T-helper 17 cell (primary cell): Measurements from ENCODE around the gene OR8H3. TPM values are rescaled to one million over a fixed set of nuclear protein-coding genes. Genes with fewer than 3 reads are reported as not detected.

Source experiments
- total RNA-seq, 4 donors: library from RNA in 2 of 4; stranded (reverse) in 2 of 4; gene quantifications; one replicate each; pipeline ENCODE4 v1.2.3 and lab custom pipeline; 2022 to 2026

Gene OR8H3
- total RNA-seq, 2 donors from 2014 or later: not detected

Other genes with a start within 250 kb of the OR8H3 start
- gene TRIM51, start 239.1 kb upstream of the OR8H3 start, total RNA-seq: under 1 TPM in 1 of 2 donors, not detected in 1; 0.17 TPM
- not detected for gene OR5W2, start 207.8 kb upstream of the OR8H3 start, total RNA-seq
- gene OR5I1, start 186.0 kb upstream of the OR8H3 start, total RNA-seq: not detected
- gene OR10AG1, start 152.4 kb upstream of the OR8H3 start, total RNA-seq: not detected
- gene OR5F1, start 127.7 kb upstream of the OR8H3 start, total RNA-seq: not detected
- gene OR5AS1, start 94.7 kb upstream of the OR8H3 start, total RNA-seq: not detected
- not detected for gene OR8I2, start 29.1 kb upstream of the OR8H3 start, total RNA-seq
- not detected for gene OR8H2, start 18.7 kb upstream of the OR8H3 start, total RNA-seq
- gene OR8J3, start 17.8 kb downstream of the OR8H3 start, total RNA-seq: not detected
- not detected for gene OR8K5, start 37.9 kb downstream of the OR8H3 start, total RNA-seq
- not detected for gene OR5J2, start 54.2 kb downstream of the OR8H3 start, total RNA-seq
- not detected for gene OR5T2, start 111.9 kb downstream of the OR8H3 start, total RNA-seq
- not detected for gene OR5T3, start 129.9 kb downstream of the OR8H3 start, total RNA-seq
- not detected for gene OR5T1, start 151.8 kb downstream of the OR8H3 start, total RNA-seq
- not detected for gene OR8H1, start 169.9 kb downstream of the OR8H3 start, total RNA-seq
- not detected for gene OR8K3, start 192.8 kb downstream of the OR8H3 start, total RNA-seq
- not detected for gene OR8K1, start 223.7 kb downstream of the OR8H3 start, total RNA-seq
- not detected for gene OR8J1, start 231.9 kb downstream of the OR8H3 start, total RNA-seq